Astrocyte (in vitro differentiated cells and primary cell): ENCODE data around the gene ADGRE2. TPM values are rescaled to one million over a fixed set of nuclear protein-coding genes. Genes with fewer than 3 reads are reported as not detected.

Experiments used
- DNase-seq: peaks from one replicate; pipeline ENCODE4 v3.0.0-alpha.2; 2010; ENCODE audit warnings: low read depth
- FAIRE-seq: peaks from 2 replicates; lab custom pipeline; 2011; peaks lifted over from hg19 to GRCh38; lab: Jason Lieb, UNC
- H2AFZ ChIP-seq: 2 replicates; pipeline ENCODE4 v1.6.0; 2012; ENCODE audit warnings: low read depth, low read length, inconsistent platforms
- H3K27ac ChIP-seq: 2 replicates; pipeline ENCODE4 v1.5.1; 2011; ENCODE audit warnings: low read depth, low read length, inconsistent platforms
- H3K27me3 ChIP-seq: 2 replicates; pipeline ENCODE4 v1.6.0; 2011; ENCODE audit warnings: low read length, inconsistent platforms; ENCODE audit not compliant: insufficient read depth
- H3K36me3 ChIP-seq: 2 replicates; pipeline ENCODE4 v1.5.1; 2011; ENCODE audit warnings: low read length, inconsistent platforms; ENCODE audit not compliant: insufficient read depth
- H3K4me1 ChIP-seq: 2 replicates; pipeline ENCODE4 v1.5.1; 2011; ENCODE audit warnings: low read length, inconsistent platforms; ENCODE audit not compliant: insufficient read depth
- H3K4me2 ChIP-seq: 2 replicates; pipeline ENCODE4 v1.6.0; 2012; ENCODE audit warnings: low read length, inconsistent platforms
- H3K4me3 ChIP-seq: 2 replicates; pipeline ENCODE4 v1.5.1; 2011; ENCODE audit warnings: low read depth, mild to moderate bottlenecking, low read length, inconsistent platforms; ENCODE audit not compliant: insufficient read depth
- H3K79me2 ChIP-seq: 2 replicates; pipeline ENCODE4 v1.6.0; 2012; ENCODE audit warnings: mild to moderate bottlenecking, low read length, inconsistent platforms; ENCODE audit not compliant: insufficient read depth
- H3K9ac ChIP-seq: 2 replicates; pipeline ENCODE4 v1.6.0; 2012; ENCODE audit warnings: mild to moderate bottlenecking, low read length, inconsistent platforms
- H3K9me3 ChIP-seq: 2 replicates; pipeline ENCODE4 v1.5.1; 2012; ENCODE audit warnings: low read depth, mild to moderate bottlenecking, low read length, inconsistent platforms; ENCODE audit not compliant: insufficient read depth
- H4K20me1 ChIP-seq: 2 replicates; pipeline ENCODE4 v1.6.0; 2012; ENCODE audit warnings: low read length, inconsistent platforms; ENCODE audit not compliant: insufficient read depth
- H3K27ac Mint-ChIP-seq: one replicate; pipeline ENCODE4 v1.8.0; 2021; ENCODE audit warnings: mild to moderate bottlenecking, mixed read lengths; ENCODE audit not compliant: unreplicated experiment
- H3K27me3 Mint-ChIP-seq: one replicate; pipeline ENCODE4 v1.8.0; 2021; ENCODE audit warnings: low read depth, mixed read lengths; ENCODE audit not compliant: unreplicated experiment
- H3K36me3 Mint-ChIP-seq: one replicate; pipeline ENCODE4 v1.8.0; 2021; ENCODE audit warnings: low read depth, mixed read lengths; ENCODE audit not compliant: unreplicated experiment
- H3K4me1 Mint-ChIP-seq: one replicate; pipeline ENCODE4 v1.8.0; 2021; ENCODE audit warnings: low read depth, mixed read lengths; ENCODE audit not compliant: unreplicated experiment
- H3K4me3 Mint-ChIP-seq: one replicate; pipeline ENCODE4 v1.8.0; 2021; ENCODE audit warnings: mild to moderate bottlenecking, moderate library complexity, mixed read lengths; ENCODE audit not compliant: unreplicated experiment
- H3K9me3 Mint-ChIP-seq: one replicate; pipeline ENCODE4 v1.8.0; 2021; ENCODE audit warnings: mild to moderate bottlenecking, mixed read lengths; ENCODE audit not compliant: unreplicated experiment
- CTCF ChIP-seq: IDR thresholded peaks from 2 replicates; pipeline ENCODE4 v1.5.1; 2011; ENCODE audit warnings: low read depth, mild to moderate bottlenecking, inconsistent platforms, low read length, moderate library complexity; ENCODE audit not compliant: insufficient read depth
- EZH2 ChIP-seq: IDR thresholded peaks from 2 replicates; pipeline ENCODE4 v1.6.1; 2012; ENCODE audit warnings: mild to moderate bottlenecking, low read length, inconsistent platforms; ENCODE audit not compliant: insufficient read depth
- total RNA-seq: library from RNA; stranded (reverse); gene quantifications from 2 replicates; pipeline ENCODE4 v1.2.1, GENCODE V29; 2021

The ADGRE2 gene
- total RNA-seq, 1 donor from 2014 or later: 0.34 TPM

- H3K79me2 ChIP-seq: no peaks in the 10 kb centered on the region
- H3K4me3 ChIP-seq: no peak overlapping the region
- TF ChIP-seq CTCF (no peak), EZH2 (no peak)
- Mint-ChIP-seq H3K36me3 (peaks cover 11% of the 10 kb centered on the region), H3K9me3 (peaks cover 39% of the 10 kb centered on the region), H3K27ac (no peak overlapping the region), H3K4me1 (no peaks in the 10 kb centered on the region), H3K4me3 (no peak overlapping the region), H3K27me3 (no peaks in the 10 kb centered on the region)
- H3K27me3 ChIP-seq: no peaks in the 10 kb centered on the region
- H3K4me2 ChIP-seq: no peak overlapping the region
- H3K27ac ChIP-seq: no peak overlapping the region
- H2AFZ ChIP-seq: no peak overlapping the region
- no peaks in the 10 kb centered on the region for H3K4me1 ChIP-seq
- no peak overlapping the region for H3K9ac ChIP-seq
- H3K36me3 ChIP-seq: no peaks in the 10 kb centered on the region
- H3K9me3 ChIP-seq: peaks cover 6% of the 10 kb centered on the region
- no peak for DNase-seq
- no peaks in the 10 kb centered on the region for H4K20me1 ChIP-seq
- FAIRE-seq: no peak
These were observed 49.8 kb downstream of the ADGRE2 start for GRCh38 chr19:14728595-14728994.

DNA sequence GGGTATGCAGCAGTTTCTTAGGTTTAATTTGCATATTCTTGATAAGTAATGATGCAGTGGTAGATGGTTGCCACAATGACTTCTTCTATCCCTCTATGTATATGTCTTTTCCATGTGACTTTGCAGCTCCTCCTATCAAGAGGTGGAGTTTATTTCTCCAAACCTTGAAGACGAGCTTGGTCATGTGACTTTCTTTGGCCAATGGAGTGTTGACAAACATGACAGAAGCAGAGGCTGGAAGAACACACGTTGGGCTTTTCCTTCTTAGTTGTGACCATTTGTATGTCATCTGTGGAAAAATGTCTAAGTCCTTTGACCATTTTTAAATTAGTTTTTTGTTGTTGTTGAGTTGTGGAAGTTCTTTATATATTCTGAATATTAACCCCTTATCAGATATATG, 56.2 kb downstream of the ADGRE2 start:
- Histone ChIP-seq H3K27me3 (no peaks in the 10 kb centered on the region), H3K27ac (no peak overlapping the region), H3K4me1 (no peaks in the 10 kb centered on the region), H3K9me3 (peaks cover 41% of the 10 kb centered on the region), H2AFZ (no peak overlapping the region), H4K20me1 (no peaks in the 10 kb centered on the region), H3K4me2 (no peak overlapping the region), H3K9ac (no peak overlapping the region), H3K36me3 (peaks cover 24% of the 10 kb centered on the region), H3K4me3 (no peak overlapping the region), H3K79me2 (no peaks in the 10 kb centered on the region)
- Mint-ChIP-seq H3K27ac (no peak overlapping the region), H3K27me3 (no peaks in the 10 kb centered on the region), H3K9me3 (peaks cover 72% of the 10 kb centered on the region), H3K36me3 (peaks cover 62% of the 10 kb centered on the region), H3K4me1 (no peaks in the 10 kb centered on the region), H3K4me3 (no peak overlapping the region)
- TF ChIP-seq EZH2 (no peak), CTCF (no peak)
- DNase-seq (no peak), FAIRE-seq (no peak)

GRCh38 chr19:14719162-14719561, 59.2 kb downstream of the ADGRE2 start:
- H3K9me3 Mint-ChIP-seq: peaks cover 75% of the 10 kb centered on the region

More at GRCh38 chr19:14719162-14719561, 59.2 kb downstream of the ADGRE2 start:
- FAIRE-seq (no peak), DNase-seq (no peak)
- Histone ChIP-seq H3K4me1 (no peaks in the 10 kb centered on the region), H3K36me3 (peaks cover 34% of the 10 kb centered on the region), H3K27me3 (no peaks in the 10 kb centered on the region), H3K79me2 (no peaks in the 10 kb centered on the region), H3K4me2 (no peak overlapping the region), H3K27ac (no peak overlapping the region), H3K9ac (no peak overlapping the region), H4K20me1 (no peaks in the 10 kb centered on the region), H2AFZ (no peak overlapping the region), H3K4me3 (no peak overlapping the region), H3K9me3 (peaks cover 59% of the 10 kb centered on the region)
- Mint-ChIP-seq H3K27ac (no peak overlapping the region), H3K4me1 (no peaks in the 10 kb centered on the region), H3K36me3 (peaks cover 84% of the 10 kb centered on the region), H3K4me3 (no peak overlapping the region), H3K27me3 (no peaks in the 10 kb centered on the region)
- no peak for TF ChIP-seq EZH2
- no peak for TF ChIP-seq CTCF
